NB4 (cell line): Measurements from ENCODE around the gene ZNF827.

Experiments used
- DNase-seq: peaks from one replicate; pipeline ENCODE4 v3.0.0; 2010; ENCODE audit warnings: low read depth
- H3K4me3 ChIP-seq: one replicate; pipeline ENCODE4 v1.5.1; 2011; ENCODE audit warnings: mild to moderate bottlenecking, low read depth, low read length, moderate library complexity
- MAX ChIP-seq: IDR thresholded peaks from 2 replicates; pipeline ENCODE4 v1.6.1; 2011; ENCODE audit warnings: low read depth, low read length
- MYC ChIP-seq: IDR thresholded peaks from 2 replicates; pipeline ENCODE4 v1.6.1; 2011; ENCODE audit warnings: low read depth, low read length
- POLR2A ChIP-seq: IDR thresholded peaks from 2 replicates; pipeline ENCODE4 v1.6.1; 2011; ENCODE audit warnings: mild to moderate bottlenecking; ENCODE audit not compliant: insufficient read length; ENCODE audit errors: extremely low read depth
- TF ChIP-seq, protein P1 (sequence below): IDR thresholded peaks from one replicate; pipeline ENCODE4 v1.5.1; 2012; ENCODE audit warnings: low read depth, low read length

The ZNF827 gene

GRCh38 chr4:145776208-145776607, 162.4 kb downstream of the ZNF827 start:
- no peak overlapping the region for H3K4me3 ChIP-seq
- TF ChIP-seq, protein P1, sequence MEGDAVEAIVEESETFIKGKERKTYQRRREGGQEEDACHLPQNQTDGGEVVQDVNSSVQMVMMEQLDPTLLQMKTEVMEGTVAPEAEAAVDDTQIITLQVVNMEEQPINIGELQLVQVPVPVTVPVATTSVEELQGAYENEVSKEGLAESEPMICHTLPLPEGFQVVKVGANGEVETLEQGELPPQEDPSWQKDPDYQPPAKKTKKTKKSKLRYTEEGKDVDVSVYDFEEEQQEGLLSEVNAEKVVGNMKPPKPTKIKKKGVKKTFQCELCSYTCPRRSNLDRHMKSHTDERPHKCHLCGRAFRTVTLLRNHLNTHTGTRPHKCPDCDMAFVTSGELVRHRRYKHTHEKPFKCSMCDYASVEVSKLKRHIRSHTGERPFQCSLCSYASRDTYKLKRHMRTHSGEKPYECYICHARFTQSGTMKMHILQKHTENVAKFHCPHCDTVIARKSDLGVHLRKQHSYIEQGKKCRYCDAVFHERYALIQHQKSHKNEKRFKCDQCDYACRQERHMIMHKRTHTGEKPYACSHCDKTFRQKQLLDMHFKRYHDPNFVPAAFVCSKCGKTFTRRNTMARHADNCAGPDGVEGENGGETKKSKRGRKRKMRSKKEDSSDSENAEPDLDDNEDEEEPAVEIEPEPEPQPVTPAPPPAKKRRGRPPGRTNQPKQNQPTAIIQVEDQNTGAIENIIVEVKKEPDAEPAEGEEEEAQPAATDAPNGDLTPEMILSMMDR, result no peak
- no peak for TF ChIP-seq POLR2A
- TF ChIP-seq MYC, result no peak
- TF ChIP-seq MAX, result no peak
- DNase-seq, result no peak

GRCh38 chr4:145775406-145775805, 163.2 kb downstream of the ZNF827 start:
- TF ChIP-seq MAX (no peak), POLR2A (no peak), MYC (no peak)
- TF ChIP-seq, protein P1, result no peak
- H3K4me3 ChIP-seq, result no peak overlapping the region
- no peak for DNase-seq

- no peak for DNase-seq
- H3K4me3 ChIP-seq, result no peak overlapping the region
- TF ChIP-seq MYC (no peak), POLR2A (no peak), MAX (no peak)
- TF ChIP-seq, protein P1, result no peak
These were observed 164.2 kb downstream of the ZNF827 start for GRCh38 chr4:145774473-145774872.

GRCh38 chr4:145773581-145774234, 164.9 kb downstream of the ZNF827 start:
- H3K4me3 ChIP-seq, result no peak overlapping the region
- no peak for DNase-seq
- TF ChIP-seq, protein P1, result no peak
- TF ChIP-seq MYC (no peak), MAX (no peak), POLR2A (no peak)

DNA sequence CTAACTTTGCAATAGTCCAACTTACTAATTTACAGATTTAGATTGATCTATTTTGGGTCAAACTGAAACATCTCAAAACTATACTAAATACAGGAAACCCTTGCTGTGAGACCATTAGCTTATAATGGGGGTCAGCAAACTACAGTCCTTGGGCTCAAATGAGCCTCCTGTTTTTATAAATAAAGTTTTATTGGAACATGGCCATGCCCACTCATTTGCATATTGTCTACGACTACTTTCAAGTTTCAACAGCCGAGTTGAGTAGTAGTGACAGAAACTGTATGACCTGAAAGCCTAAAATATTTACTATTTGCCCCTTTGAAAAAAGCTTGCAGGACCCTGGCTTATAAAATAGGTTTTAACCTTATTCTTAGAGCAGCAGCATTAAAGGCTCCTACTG, 166.3 kb downstream of the ZNF827 start:
- no peak for TF ChIP-seq MAX
- no peak for TF ChIP-seq MYC
- TF ChIP-seq, protein P1, result no peak
- TF ChIP-seq POLR2A, result no peak
- H3K4me3 ChIP-seq, result no peak overlapping the region
- no peak for DNase-seq

DNA sequence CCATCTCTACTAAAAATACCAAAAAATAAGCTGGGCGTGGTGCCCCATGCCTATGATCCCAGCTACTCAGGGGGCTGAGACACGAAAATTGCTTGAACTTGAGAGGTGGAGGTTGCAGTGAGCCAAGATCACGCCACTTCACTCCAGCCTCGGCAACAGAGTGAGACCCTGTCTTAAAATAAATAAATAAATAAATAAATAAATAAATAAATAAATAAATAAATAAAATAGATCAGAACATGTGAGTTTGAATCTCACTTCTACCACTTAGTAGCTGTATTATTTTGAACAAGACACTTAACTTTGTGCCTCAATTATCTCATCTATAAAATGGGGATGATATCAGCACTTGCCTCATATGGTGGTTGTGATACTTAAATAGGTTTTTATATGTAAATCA, 168.5 kb downstream of the ZNF827 start:
- no peak for DNase-seq
- TF ChIP-seq, protein P1, result no peak
- TF ChIP-seq POLR2A (no peak), MAX (no peak), MYC (no peak)
- H3K4me3 ChIP-seq, result no peak overlapping the region
